Pancreas (tissue), 10 donors: ENCODE measurements around the gene ANO4. TPM values are rescaled to one million over a fixed set of nuclear protein-coding genes. Genes with fewer than 3 reads are reported as not detected.

Experiments used
- ATAC-seq, 4 donors: fragments of 200-7000 bp; cut with Tn5 transposase; one replicate each; pipeline versions ENCODE4 v1.8.0 to v1.9.1; 2020; ENCODE audit warnings: mild to moderate bottlenecking in 4 of 4, moderate library complexity in 4 of 4
- DNase-seq, 6 donors: peaks; one replicate each; pipeline ENCODE4 v3.0.0-alpha.2; 2020
- FAIRE-seq: peaks from 2 replicates; lab custom pipeline; 2012; peaks lifted over from hg19 to GRCh38; lab: Jason Lieb, UNC
- H3K27ac ChIP-seq, 4 donors: fragments of 200-600 bp; sonication (generic); 1 replicate in 3 of 4; 2 replicates in 1 of 4; pipeline versions ENCODE4 v1.5.0 to v1.8.0; 2020
- H3K27me3 ChIP-seq, 4 donors: fragments of 200-600 bp; one replicate each; pipeline ENCODE4 v1.8.0; 2021
- H3K36me3 ChIP-seq, 3 donors: fragments of 200-600 bp; sonication (generic) in 1 of 3; one replicate each; pipeline versions ENCODE4 v1.5.0 to v1.8.0; 2020 to 2021
- H3K4me1 ChIP-seq, 3 donors: fragments of 200-600 bp; one replicate each; pipeline ENCODE4 v1.8.0; 2021
- H3K4me3 ChIP-seq, 4 donors: fragments of 200-600 bp; sonication (generic) in 2 of 4; one replicate each; pipeline versions ENCODE4 v1.5.0 to v1.8.0; 2020 to 2021
- H3K9me3 ChIP-seq, 4 donors: fragments of 200-600 bp; one replicate each; pipeline ENCODE4 v1.8.0; 2021
- CTCF ChIP-seq, 4 donors: fragments of 200-600 bp; sonication (generic) in 3 of 4; IDR thresholded peaks; one replicate each; pipeline versions ENCODE4 v1.5.0 to v1.8.0; 2021; ENCODE audit warnings: antibody characterized with exemption in 4 of 4
- WGBS, 2 donors: extraction: QIAGEN DNeasy Blood & Tissue Kit; methylation state at CpG; one replicate each; pipeline ENCODE4 v1.1.7; 2013; 5-methylcytosine and 5-hydroxymethylcytosine counted together
- intact Hi-C, 3 donors: fragments of 100-400 bp; cut with DNase I; formaldehyde crosslinking; loops; one replicate each; pipeline versions ENCODE4 v1.11.1 to v1.14.2; 2022
- polyA plus RNA-seq, 2 donors: library from polyadenylated mRNA; stranded (reverse); fragments of 200-250 nt; gene quantifications; one replicate each; pipeline ENCODE4 v1.2.3, GENCODE V29; 2013
- total RNA-seq, 6 donors: library from RNA; stranded (reverse); fragmentation: NEBNext Ultra II Directional in 4 of 6; extraction: Animal tissue kit (Norgen Biotek cat#: 25700) in 4 of 6; gene quantifications; one replicate each; pipeline versions ENCODE4 v1.2.1 to v1.2.4, GENCODE V29; 2021 to 2023
- donor health status: healthy with polysubstance abuse.
- donor health status: DM: no; HTN: no; CAD: no; lungs with moderate emphysema.
- donor health status: DM: no; HTN: no; CAD: no.
- donor health status: control.
- donor health status: control.
- donor health status: Bipolar disorder and iron deficiency.
- donor health status: DM: yes; HTN: yes; CAD: no.
- donor health status: DM: no; HTN: no; CAD: no.
- donor health status: DM: no; HTN: no; CAD: no.
- donor health status: DM: yes; HTN: yes; CAD: no.

ANO4 gene
- total and polyA plus RNA-seq, 8 donors = 0.14 to 2.1 (median 0.28) TPM; not detected in 1

GRCh38 chr12:100859063-100859627 is 64.6 kb downstream of the ANO4 start:
- Histone ChIP-seq H3K36me3 (no peaks in the 10 kb centered on the region), H3K4me1 (no peaks in the 10 kb centered on the region), H3K27me3 (no peaks in the 10 kb centered on the region), H3K27ac (no peak overlapping the region), H3K4me3 (no peak overlapping the region), H3K9me3 (no peaks in the 10 kb centered on the region)
- WGBS, 2 donors = 71 to 81% methylated on average over 5 of the region's 5 CpGs
- TF ChIP-seq CTCF (IDR thresholded peaks at IDR 0.05) = no peak
- no peak for FAIRE-seq
- ATAC-seq = no peak
- DNase-seq = no peak
- intact Hi-C loops = no loop called here

DNA sequence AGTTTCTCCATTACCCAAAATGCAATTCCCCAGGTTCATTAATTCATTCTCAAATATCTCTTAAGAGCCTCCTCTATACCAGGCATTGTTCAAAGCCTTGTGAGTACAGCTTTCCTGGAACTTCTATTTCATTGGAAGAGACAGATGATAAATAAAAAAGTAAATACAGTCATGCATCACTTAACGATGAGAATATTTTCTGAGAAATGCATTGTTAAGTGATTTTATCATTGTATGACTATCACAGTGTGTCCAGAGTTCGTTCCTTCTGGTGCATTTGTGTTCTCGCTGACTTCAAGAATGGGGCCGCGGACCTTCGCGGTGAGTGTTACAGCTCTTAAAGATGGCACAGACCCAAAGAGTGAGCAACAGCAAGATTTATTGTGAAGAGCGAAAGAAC is 66.0 kb downstream of the ANO4 start:
- Histone ChIP-seq H3K27ac (no peak overlapping the region), H3K4me1 (no peaks in the 10 kb centered on the region), H3K36me3 (no peaks in the 10 kb centered on the region), H3K4me3 (no peak overlapping the region), H3K27me3 (no peaks in the 10 kb centered on the region), H3K9me3 (no peaks in the 10 kb centered on the region)
- FAIRE-seq (no peak), ATAC-seq (no peak), DNase-seq (no peak)
- intact Hi-C loops = no loop called here
- 81 to 89% methylated on average over 8 of the region's 8 CpGs for WGBS, 2 donors
- no peak for TF ChIP-seq CTCF (IDR thresholded peaks at IDR 0.05)

- no peaks in the 10 kb centered on the region for H3K36me3 ChIP-seq
- no peaks in the 10 kb centered on the region for H3K4me1 ChIP-seq
- H3K27me3 ChIP-seq = no peaks in the 10 kb centered on the region
- no peak for DNase-seq
- TF ChIP-seq CTCF (IDR thresholded peaks at IDR 0.05) = no peak
- H3K4me3 ChIP-seq = no peak overlapping the region
- intact Hi-C loops = no loop called here
- H3K27ac ChIP-seq = no peak overlapping the region
- WGBS, 2 donors = 50 to 51% methylated on average over 4 of the region's 4 CpGs
- ATAC-seq = no peak
- FAIRE-seq = no peak
- H3K9me3 ChIP-seq = no peaks in the 10 kb centered on the region
Measured at GRCh38 chr12:100862676-100863075, 68.1 kb downstream of the ANO4 start.

- H3K4me3 ChIP-seq = no peak overlapping the region
- no peak for FAIRE-seq
- H3K27ac ChIP-seq = no peak overlapping the region
- H3K9me3 ChIP-seq = no peaks in the 10 kb centered on the region
- no peaks in the 10 kb centered on the region for H3K36me3 ChIP-seq
- ATAC-seq = no peak
- no peaks in the 10 kb centered on the region for H3K4me1 ChIP-seq
- intact Hi-C loops = no loop called here
- TF ChIP-seq CTCF (IDR thresholded peaks at IDR 0.05) = no peak
- 71 to 85% methylated on average over 6 of the region's 6 CpGs for WGBS, 2 donors
- DNase-seq = no peak
- H3K27me3 ChIP-seq = no peaks in the 10 kb centered on the region
Measured at GRCh38 chr12:100864366-100864765, 69.8 kb downstream of the ANO4 start.

- 44 to 51% methylated on average over 4 of the region's 4 CpGs for WGBS, 2 donors
- DNase-seq (no peak), ATAC-seq (no peak), FAIRE-seq (no peak)
- Histone ChIP-seq H3K27me3 (no peaks in the 10 kb centered on the region), H3K4me3 (no peak overlapping the region), H3K9me3 (no peaks in the 10 kb centered on the region), H3K27ac (no peak overlapping the region), H3K36me3 (no peaks in the 10 kb centered on the region), H3K4me1 (no peaks in the 10 kb centered on the region)
- intact Hi-C loops = no loop called here
- no peak for TF ChIP-seq CTCF (IDR thresholded peaks at IDR 0.05)
Measured at GRCh38 chr12:100867639-100868393, 73.2 kb downstream of the ANO4 start.
